ENCODE measurements around the gene OLFM1. TPM values are rescaled to one million over a fixed set of nuclear protein-coding genes. Genes with fewer than 3 reads are reported as not detected.

Gene OLFM1
- total RNA-seq, 1 donor from 2014 or later: not detected

DNA sequence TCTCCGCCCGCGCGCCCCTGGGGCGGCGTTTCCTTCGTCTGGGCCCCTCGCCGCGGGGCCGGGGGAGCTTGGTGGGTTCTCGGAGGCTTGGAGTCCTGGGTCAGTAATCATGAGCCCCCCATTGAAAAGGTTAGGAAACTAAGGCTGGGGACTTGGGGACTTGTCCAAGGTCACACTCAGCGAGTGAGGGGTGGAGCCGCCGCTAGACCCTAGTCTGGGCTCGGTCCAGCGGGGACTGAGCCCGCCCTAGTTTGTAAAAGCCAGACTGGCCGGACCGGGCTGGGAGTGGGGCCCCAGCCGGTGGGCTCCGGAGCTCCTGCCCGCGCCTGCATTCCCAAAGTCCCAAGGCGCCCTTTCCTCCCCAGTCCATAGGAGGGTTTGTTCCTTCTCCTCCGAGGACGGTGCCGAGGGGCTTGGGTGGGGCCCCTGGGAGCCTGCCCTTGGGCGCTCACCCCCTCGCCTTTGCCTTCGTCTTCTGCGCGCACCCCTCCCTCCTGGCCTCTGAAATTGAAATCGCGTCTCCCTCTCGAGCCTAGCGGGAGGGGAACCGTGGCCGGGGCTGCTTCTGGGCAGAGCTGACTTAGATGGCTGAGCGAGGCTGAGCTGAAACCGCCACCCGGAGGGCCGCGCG lies 995 bp downstream of the OLFM1 start:
- intact Hi-C loops (cut with micrococcal nuclease): loop anchor here (10.0 kb wide), 1 partner anchor 256 kb away; no protein-coding TSS in a partner anchor

DNA sequence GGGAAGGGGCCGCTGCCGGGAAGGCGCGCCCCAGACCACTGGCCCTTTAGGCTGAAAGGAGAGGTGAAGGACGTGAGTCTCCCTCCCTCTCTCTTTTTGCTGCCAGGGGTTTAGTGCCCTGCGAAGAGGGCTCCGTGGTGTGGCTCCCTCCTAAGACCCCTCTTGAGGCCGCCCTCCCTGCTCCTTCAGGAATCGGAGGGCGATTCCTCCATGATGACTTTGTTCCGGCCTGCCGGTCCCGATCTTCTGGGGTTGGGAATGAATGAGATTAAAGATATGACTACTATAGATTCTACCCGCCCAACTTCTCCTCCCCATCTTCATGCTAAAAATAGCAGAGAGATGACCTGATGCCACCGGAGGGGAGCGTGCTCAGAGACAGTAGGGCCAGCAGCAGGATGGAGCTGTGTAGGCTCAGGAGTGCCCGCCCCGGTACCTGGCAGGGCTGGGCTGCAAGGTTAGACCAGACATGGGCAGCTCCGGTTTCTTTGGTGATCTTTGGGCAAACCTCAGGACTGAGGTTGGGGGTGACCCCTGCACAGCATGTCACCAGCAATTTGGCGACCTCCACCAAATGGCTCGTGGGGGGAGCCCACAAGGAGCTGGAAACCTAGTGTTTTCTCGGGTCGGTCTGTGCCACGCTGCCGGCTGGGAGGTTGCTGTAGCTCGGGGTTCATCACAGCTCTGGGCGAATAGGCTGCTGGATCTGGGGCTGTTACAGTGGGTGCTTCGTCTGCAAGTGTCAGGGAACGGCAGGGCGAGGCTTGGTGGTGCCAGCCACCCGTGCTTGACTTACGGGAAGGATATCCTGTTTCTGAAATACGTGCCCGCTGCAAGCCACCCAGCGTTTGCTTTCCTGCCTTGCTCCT lies 1.7 kb downstream of the OLFM1 start:
- intact Hi-C loops (cut with micrococcal nuclease): loop anchor here (10.0 kb wide), 1 partner anchor 256 kb away; no protein-coding TSS in a partner anchor

DNA sequence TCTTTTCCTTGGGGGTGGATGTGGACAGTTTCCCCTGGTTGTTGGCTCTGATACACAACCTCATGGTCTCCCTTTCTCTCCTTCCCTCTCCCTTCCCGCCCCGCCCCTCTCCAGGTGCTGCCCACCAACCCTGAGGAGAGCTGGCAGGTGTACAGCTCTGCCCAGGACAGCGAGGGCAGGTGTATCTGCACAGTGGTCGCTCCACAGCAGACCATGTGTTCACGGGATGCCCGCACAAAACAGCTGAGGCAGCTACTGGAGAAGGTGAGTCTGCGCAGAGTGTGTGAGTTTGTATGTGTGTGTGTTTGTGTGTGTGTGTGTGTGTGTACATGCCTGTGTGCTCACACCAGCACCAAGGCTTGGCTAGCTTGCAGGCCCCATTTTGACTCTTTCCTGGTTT lies 2.6 kb downstream of the OLFM1 start:
- intact Hi-C loops (cut with micrococcal nuclease): no loop called here

DNA sequence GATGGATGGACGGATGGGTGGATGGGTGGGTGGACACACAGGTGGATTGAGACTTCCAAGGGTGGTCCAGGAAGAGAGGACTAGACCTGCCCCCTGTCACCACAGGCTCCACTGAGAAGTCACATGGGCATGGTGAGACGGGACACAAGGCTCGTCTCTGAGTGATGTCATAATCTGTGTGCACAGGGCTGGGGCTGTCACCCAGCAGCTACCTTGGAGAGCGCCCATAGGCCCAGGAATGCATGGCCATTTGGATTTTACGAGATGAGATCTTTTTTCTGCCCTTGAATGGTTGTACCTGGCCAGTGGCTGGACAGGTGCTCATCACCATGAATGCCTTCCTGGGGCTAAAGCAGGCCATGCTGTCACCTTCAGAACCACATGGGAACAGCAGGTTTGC lies 3.1 kb downstream of the OLFM1 start:
- intact Hi-C loops (cut with micrococcal nuclease): no loop called here

DNA sequence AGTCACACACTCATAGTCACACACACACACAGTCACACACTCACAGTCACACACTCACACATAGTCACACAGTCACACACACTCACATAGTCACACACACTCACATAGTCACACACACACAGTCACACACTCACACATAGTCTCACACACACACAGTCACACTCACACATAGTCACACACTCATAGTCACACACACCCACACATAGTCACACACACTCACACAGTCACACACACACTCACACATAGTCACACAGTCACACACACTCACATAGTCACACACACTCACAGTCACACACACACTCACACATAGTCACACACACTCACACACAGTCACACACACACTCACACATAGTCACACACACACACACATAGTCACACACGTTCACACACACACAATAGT lies 4.1 kb downstream of the OLFM1 start:
- intact Hi-C loops (cut with micrococcal nuclease): no loop called here

DNA sequence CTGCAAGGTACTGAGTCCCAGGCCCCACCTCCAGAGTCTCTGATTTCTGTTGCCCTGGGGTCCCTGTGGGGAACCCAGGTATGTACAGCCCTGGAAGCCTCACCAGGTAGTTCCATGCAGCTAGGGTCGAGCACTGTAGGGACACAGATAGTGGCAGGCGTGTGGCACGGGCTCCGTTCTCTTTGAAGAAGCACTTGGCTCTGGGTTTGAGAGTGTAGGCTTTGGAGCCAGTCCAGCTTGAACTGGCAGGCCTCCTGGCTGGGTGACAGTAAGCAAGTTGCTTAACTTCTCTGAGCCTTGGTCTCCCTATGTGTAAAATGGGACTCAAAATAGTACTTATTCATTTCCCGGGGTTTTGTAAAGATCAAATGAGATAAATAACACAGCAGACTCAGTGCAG lies 5.6 kb downstream of the OLFM1 start:
- intact Hi-C loops (cut with micrococcal nuclease): no loop called here

DNA sequence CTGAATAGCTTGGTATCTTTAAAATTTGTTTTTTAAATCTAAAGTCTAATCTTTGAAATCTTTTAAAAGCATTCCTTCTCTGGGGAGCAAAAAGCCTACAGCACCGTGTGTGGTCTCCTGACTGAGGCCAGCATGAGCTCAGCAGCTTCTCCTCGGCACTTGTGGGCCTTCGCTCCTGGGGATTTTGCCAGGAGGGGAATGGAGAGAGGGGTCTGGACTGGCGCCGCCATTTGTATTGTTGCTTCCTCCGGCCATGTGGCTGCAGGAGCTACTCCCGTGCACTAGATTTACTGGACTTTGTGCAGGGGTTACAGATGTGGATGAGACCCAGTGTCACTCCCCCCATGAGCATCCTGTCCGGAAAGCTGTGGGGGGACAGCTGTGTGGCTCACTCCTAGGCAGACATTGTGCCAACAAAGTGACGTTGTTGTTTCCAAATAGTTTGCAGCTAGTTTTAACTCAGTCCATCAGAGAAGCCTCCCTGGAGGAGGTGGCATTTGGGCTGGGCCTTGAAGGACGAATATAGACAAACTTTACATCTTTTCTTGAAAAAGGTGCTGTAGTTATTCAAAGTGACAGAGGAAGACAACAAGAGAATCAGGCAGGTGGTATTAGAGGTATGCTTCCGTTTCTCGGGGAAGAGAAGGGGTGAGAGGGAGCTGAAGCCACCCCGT lies 6.6 kb downstream of the OLFM1 start:
- intact Hi-C loops (cut with micrococcal nuclease): no loop called here

DNA sequence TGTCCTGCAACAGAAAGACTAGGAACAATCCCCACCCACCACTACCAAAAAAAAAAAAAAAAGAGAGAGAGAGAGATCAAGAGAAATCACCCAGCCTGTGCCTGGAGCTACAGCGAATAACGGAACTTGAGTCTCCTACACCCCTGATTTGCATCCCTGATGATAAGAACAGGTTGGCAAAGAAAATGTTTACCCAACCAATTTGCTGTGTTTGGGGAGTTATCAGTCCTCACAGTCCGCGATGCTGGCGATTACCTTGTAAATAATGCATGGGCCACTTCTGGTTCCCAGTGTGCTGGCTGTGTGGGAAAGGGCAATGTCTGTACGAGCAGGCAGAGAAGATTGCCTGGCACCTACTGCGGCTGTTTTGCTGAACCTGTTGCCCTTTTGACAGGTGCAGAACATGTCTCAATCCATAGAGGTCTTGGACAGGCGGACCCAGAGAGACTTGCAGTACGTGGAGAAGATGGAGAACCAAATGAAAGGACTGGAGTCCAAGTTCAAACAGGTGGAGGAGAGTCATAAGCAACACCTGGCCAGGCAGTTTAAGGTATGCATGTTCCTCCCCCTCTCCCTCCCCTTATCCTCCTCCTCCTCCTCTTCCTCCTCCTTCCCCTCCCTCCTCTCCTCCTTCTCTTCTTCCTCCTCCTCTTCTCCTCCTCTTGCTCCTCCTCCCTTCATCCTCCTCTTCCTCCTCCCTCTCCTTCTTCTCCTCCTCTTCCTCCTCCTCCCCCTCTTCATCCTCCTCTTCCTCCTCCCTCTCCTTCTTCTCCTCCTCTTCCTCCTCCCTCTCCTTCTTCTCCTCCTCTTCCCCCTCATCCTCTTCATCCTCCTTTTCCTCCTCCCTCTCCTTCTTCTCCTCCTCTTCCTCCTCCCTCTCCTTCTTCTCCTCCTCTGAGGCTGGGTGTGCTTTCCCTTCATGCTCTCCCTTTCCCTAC lies 8.3 kb downstream of the OLFM1 start:
- intact Hi-C loops (cut with micrococcal nuclease): no loop called here

DNA sequence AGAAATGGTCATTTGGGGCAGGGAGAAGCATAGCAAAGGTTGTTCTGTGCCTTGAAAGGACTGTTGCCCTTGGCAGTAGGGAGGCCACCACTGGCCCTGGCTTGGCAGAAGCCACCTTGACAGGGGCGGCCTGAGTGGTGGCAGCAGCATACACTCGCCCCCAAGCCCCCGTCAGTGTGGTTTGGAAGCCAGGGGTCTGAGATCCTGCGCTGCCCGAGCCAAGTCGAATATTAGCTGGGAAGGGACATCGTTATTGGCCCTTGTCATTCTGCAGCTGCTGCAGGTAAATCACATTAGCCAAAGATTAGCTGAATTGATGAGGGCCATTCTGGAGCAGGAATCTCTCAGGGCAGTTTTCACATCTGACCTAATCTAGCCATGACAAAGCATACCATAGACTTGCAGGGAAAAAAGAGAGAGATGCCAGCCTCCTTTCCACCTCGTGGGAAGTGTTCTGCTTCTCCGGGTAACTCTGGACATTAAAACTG lies 9.0 kb downstream of the OLFM1 start:
- intact Hi-C loops (cut with micrococcal nuclease): no loop called here

DNA sequence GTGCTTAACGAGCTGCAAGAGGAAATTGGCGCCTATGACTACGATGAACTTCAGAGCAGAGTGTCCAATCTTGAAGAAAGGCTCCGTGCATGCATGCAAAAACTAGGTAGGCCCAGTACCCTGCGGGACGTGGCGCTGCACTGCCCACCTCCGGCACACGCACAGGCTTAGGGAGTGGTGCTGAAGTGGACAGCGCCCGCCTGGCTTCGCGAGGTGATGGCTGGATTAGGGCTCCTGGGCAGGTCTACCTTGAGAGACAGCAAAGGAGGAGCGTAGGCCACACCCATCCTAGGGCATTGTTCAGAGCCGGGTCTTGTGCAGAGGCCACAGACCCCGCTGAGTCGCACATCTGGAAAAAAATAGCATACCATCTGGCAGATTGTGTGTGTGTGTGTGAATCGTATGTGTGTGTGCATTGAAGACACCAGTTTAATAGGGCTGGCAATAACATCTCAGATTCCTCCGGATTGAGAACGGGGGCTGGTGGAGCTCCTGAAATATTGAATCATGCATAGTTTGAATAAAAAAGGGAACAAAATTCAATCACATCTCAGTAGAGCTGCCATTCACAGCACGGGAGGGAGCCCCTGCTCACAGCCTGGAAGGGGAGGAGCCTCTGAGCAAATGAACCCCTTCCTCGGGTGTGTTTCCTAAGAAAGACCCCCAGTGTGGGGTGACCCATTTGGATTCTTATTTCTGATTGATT lies 11.1 kb downstream of the OLFM1 start:
- intact Hi-C loops (cut with micrococcal nuclease): no loop called here

DNA sequence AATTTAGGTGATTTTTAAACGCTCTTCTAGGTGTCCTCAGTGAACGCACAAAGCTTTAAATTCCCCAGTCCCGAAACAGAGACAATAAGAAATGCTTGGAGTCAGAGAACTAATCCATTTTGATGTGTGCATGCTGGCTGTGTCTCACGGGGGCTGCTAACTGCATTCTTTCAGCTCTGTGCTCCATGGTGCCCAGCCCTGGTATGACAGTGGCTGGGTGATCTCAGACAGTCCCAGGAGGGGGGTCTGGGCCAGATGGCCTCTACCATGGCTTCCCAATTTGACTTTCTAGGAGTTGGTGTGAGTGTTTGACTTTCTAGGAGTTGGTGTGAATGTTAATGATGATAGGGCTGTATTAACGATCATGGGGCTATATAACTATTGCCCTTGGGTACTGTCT lies 12.1 kb downstream of the OLFM1 start:
- intact Hi-C loops (cut with micrococcal nuclease): no loop called here

DNA sequence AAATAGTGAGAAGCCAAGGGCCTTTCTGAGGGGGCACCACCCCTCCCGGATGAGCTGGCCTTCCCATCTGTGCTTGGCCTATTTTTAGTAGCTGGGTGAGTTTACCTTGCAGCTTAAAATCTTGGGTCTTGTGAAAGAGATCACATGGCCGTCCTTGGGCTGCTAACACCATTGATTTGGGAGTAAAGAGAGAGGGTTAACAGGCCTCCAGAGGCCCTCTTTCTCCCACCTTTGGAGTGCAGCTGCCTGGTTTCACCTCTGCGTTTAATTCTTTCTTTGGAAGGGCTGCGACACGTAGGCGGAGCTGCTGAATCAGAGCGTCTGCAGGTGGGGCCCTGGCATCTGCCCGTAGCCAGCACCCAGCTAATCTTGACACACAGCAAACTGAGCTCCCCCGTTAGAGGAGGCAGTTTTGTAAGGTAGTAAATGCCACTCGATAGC lies 12.8 kb downstream of the OLFM1 start:
- intact Hi-C loops (cut with micrococcal nuclease): no loop called here

DNA sequence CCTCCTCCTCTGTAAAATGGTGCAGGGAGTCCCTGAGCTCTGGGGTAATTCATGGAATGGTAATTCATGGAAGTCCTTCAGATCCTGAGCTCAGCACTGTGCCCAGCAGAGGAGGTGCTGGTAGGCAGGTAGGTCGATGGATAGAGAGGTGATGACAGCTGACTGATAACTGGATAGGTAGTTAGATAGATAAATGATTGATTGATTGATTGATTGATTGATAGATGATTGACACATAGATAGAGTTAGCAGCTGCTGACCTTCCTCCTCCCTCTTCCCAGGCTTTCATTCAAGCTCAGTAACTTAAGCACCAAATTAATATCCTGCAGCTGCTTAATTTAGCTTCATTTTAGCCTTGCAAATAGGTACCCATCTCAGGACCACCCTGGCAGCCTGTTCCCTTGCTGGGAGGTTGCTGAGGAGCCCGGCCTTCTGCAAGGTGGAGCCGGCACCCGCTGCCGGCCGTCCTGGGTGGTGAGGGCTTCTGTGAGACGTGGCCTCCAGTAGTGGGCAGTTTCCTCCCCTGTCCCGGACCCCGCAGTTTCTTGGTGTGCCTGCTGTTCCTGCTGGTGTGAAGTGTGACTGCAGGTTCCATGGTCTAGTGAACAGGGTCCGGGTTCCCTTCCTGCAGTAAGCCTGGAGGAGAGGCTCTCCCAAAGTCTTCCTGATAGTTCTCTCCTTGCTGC lies 13.4 kb downstream of the OLFM1 start:
- intact Hi-C loops (cut with micrococcal nuclease): no loop called here

DNA sequence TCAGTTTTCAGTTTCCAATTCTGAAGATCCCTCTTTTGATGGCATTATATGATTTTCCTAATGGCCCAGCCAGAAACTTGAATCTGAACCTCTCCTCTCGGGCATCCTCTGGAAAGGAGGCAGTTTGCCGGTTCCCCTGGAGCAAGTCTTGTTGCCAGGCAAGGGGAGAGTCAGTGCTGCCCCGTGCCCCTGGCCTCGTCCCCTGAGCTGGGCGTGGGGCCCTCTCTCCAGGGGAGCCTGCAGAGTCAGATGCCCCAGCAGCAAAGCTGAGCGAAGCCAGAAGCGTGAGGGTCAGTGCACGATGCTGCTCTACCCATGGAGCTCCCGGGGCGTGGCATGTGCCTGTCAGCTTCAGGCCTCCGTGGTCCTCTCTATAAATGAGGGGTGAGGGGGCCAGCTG lies 14.0 kb downstream of the OLFM1 start:
- intact Hi-C loops (cut with micrococcal nuclease): no loop called here

DNA sequence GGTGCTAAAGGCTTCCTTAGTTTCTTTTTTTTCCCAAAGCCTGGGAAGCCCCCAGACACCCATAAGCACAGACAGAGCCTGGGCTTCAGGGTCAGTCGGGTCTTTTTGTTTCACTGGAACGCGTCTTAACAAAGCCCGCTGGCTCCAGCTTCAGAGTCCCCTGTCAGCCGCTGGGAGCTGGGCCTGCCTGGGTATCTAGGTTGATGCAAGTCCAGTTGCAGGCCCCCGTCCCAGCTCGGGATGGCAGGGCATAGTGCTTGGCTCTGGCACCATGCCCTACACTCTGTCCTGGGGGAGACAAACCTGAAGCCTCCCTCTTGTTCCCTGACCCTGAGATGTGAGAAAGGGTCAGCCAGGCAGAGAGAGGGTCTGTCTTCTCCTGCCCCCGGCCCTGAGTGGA lies 14.5 kb downstream of the OLFM1 start:
- intact Hi-C loops (cut with micrococcal nuclease): no loop called here

DNA sequence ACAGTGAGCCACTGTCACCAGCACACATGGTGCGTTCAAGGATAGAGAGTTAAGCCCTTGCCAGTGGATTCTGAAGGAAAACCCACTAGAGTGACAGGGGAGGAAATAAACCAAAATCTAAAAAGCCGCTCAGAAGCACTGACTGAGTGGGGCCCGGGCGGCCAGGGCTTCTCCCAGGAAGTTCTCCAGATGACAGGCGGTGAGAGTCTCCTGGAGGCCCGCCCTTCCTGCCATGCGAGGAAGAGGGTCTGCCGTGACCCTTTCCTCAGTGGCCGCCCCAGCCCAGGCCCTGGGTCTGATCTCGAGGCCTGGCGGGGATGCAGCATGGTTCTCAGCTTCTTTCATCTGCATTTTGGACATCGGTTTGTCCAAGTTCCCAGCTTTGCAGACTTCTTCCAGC lies 14.9 kb downstream of the OLFM1 start:
- intact Hi-C loops (cut with micrococcal nuclease): no loop called here

DNA sequence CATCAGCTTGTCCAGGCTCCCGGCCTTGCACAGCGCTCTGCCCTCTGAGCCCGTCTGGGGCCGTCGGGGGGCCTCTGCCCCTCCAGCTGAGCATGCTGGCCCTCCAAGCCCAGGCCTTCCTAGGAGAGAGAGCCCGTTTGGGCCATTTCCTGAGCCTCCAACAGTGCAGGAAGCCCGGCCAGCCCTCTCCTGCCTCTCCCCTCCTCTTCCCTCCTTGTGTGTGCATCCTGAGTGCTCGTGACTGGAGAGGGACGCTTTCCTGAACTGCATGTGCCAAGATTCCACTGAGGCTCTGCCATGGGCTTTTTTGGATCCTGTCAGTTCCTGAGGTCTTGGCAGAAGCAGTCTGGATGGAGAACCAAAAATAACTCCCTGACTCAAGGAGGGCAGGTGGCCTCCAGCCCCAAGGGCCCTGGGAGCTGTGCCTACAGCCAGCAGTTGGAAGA lies 15.6 kb downstream of the OLFM1 start:
- intact Hi-C loops (cut with micrococcal nuclease): no loop called here

DNA sequence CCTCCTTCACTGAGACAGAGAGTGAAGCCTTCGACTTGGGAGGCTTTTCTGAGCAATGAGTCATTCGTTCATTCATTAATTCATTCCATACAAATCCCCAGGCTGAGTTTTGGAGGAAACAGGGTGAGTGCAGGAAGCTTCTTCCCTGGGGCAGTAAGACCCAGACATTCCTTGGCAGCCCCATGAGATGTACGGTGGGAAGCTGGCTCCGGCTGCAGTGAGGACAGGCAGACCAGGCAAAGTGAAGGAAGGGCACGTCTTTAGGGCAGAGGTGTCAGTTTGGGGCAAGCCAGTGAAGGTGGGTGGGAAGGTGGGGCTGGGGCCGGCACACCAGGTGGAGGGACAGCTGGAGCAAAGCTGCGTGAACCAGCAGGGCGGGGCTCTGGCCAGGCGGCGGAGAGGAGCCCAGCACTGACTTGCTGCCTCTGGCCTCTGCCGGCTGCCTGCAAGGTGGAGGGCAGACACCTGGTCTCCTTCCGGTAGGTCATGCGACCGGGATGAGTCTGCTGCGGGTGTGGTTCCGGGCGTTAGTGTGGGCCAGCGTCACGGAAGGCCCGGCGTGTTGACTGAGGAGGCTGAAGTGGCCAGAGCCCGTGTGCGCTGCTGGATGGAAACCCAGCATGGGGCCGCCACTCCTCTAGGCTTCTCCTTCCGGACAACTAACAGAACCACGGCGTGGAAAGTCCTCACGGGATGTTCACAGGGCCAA lies 16.6 kb downstream of the OLFM1 start:
- intact Hi-C loops (cut with micrococcal nuclease): no loop called here

DNA sequence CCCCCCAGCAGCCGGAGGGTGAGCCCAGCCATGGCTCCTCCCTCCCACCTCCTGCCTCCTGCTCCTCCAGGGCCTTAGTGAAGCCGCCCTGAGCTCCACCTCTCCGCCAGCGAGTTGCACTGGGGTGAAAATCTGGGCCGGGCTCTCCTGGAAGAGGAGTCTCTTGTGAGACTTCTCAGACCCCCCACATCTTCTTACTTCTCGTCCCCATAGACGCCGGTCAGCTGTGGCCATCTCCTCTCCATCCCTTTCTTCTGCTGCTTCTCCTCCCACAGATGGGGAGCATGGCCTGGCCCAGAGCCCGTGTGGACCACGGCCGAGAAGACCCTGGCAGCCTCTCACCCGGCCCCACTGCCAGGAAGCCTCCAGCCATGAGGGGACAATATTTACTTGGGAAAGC lies 17.3 kb downstream of the OLFM1 start:
- intact Hi-C loops (cut with micrococcal nuclease): no loop called here
